ENCODE data around the gene LANCL2. TPM values are rescaled to one million over a fixed set of nuclear protein-coding genes. Genes with fewer than 3 reads are reported as not detected.
"Not testable (repeated sequence)": the region's sequence is repeated elsewhere in the genome, so short reads cannot be mapped to it uniquely, and the experiment has no call there.

LANCL2 gene
- total RNA-seq, 1 experiment from 2014 or later = 10.0 TPM

- CTCF ChIA-PET; H4K20me1 ChIP-seq (ENCODE audit: insufficient read depth); H3K4me1 ChIP-seq (ENCODE audit: control insufficient read depth in 1 of 2, insufficient read depth in 2 of 2, low read length in 2 of 2); BruUV-seq (replicated peaks); H3K4me3 ChIP-seq (replicated peaks in 1 of 2; ENCODE audit: low read depth in 1 of 2, low read length in 2 of 2); intact Hi-C loops (cut with micrococcal nuclease); POLR2A ChIA-PET; H2AFZ ChIP-seq (ENCODE audit: low read depth, low read length, poor library complexity, severe bottlenecking); H3K27ac ChIP-seq (ENCODE audit: low read depth, low read length); RAD21 ChIA-PET (ENCODE audit: low non-redundant PET in 1 of 2, low total read pairs in 2 of 2, uncharacterized antibody in 2 of 2, unreplicated experiment in 2 of 2); H3K79me2 ChIP-seq (ENCODE audit: insufficient read depth, low read length); H3K27me3 ChIP-seq (ENCODE audit: insufficient read depth, low read length); H3K9me2 ChIP-seq (ENCODE audit: insufficient read depth); H3K4me2 ChIP-seq (ENCODE audit: low read length); DNase-seq (ENCODE audit: low read depth, low spot score); H3K9ac ChIP-seq (ENCODE audit: low read length); H3K36me3 ChIP-seq (ENCODE audit: control insufficient read depth in 1 of 2, insufficient read depth in 2 of 2, low read length in 2 of 2); H3K9me3 ChIP-seq (ENCODE audit: control insufficient read depth in 1 of 2, insufficient read depth in 1 of 2, low read depth in 1 of 2, low read length in 2 of 2); ATAC-seq: not testable (repeated sequence)
Measured at GRCh38 chr7:55352947-55353273, 12.2 kb upstream of the LANCL2 start.

- H3K36me3 ChIP-seq (ENCODE audit: control insufficient read depth in 1 of 2, insufficient read depth in 2 of 2, low read length in 2 of 2) = no peaks in the 10 kb centered on the region
- intact Hi-C loops (cut with micrococcal nuclease) = no loop called here
- no peaks in the 10 kb centered on the region for H4K20me1 ChIP-seq (ENCODE audit: insufficient read depth)
- H3K9me2 ChIP-seq (ENCODE audit: insufficient read depth) = no peaks in the 10 kb centered on the region
- DNase-seq (ENCODE audit: low read depth, low spot score) (no peak), ATAC-seq (no peak)
- peaks cover 0 to 8% of the 10 kb centered on the region in 2 experiments; a peak in 2 of 4 replicates for H3K4me1 ChIP-seq (ENCODE audit: control insufficient read depth in 1 of 2, insufficient read depth in 2 of 2, low read length in 2 of 2)
- no peaks in the 10 kb centered on the region for H3K9me3 ChIP-seq (ENCODE audit: control insufficient read depth in 1 of 2, insufficient read depth in 1 of 2, low read depth in 1 of 2, low read length in 2 of 2)
- TF ChIP-seq ATF3 (IDR thresholded peaks at IDR 0.05) (no peak), ELF1 (IDR thresholded peaks at IDR 0.05; ENCODE audit: borderline replicate concordance, low read depth) (no peak), SIN3A (IDR thresholded peaks at IDR 0.05; ENCODE audit: low read depth) (no peak)
- H3K4me3 ChIP-seq (replicated peaks in 1 of 2; ENCODE audit: low read depth in 1 of 2, low read length in 2 of 2) = no peak overlapping the region
- ChIA-PET RAD21 (ENCODE audit: low non-redundant PET in 1 of 2, low total read pairs in 2 of 2, uncharacterized antibody in 2 of 2, unreplicated experiment in 2 of 2) (no interaction called here), CTCF (no interaction called here), POLR2A (no interaction called here)
- no peak overlapping the region for H3K27ac ChIP-seq (ENCODE audit: low read depth, low read length)
- BruUV-seq (replicated peaks) = no TSS peak
- H3K9ac ChIP-seq (ENCODE audit: low read length) = no peak overlapping the region
- H2AFZ ChIP-seq (ENCODE audit: low read depth, low read length, poor library complexity, severe bottlenecking) = no peak overlapping the region
- H3K4me2 ChIP-seq (ENCODE audit: low read length) = no peak overlapping the region
- H3K79me2 ChIP-seq (ENCODE audit: insufficient read depth, low read length) = no peaks in the 10 kb centered on the region
- H3K27me3 ChIP-seq (ENCODE audit: insufficient read depth, low read length) = no peaks in the 10 kb centered on the region
Measured at GRCh38 chr7:55360486-55360885, 4.7 kb upstream of the LANCL2 start.

GRCh38 chr7:55361560-55361959 is 3.6 kb upstream of the LANCL2 start:
- no peak overlapping the region for H2AFZ ChIP-seq (ENCODE audit: low read depth, low read length, poor library complexity, severe bottlenecking)
- no peaks in the 10 kb centered on the region; the same call in 1 of the 2 replicates for H3K79me2 ChIP-seq (ENCODE audit: insufficient read depth, low read length)
- no peak for DNase-seq (ENCODE audit: low read depth, low spot score)
- H3K27me3 ChIP-seq (ENCODE audit: insufficient read depth, low read length) = no peaks in the 10 kb centered on the region
- H3K36me3 ChIP-seq (ENCODE audit: control insufficient read depth in 1 of 2, insufficient read depth in 2 of 2, low read length in 2 of 2) = no peaks in the 10 kb centered on the region
- BruUV-seq (replicated peaks) = no TSS peak
- H3K4me3 ChIP-seq (replicated peaks in 1 of 2; ENCODE audit: low read depth in 1 of 2, low read length in 2 of 2) = no peak overlapping the region
- ChIA-PET CTCF (no interaction called here), RAD21 (ENCODE audit: low non-redundant PET in 1 of 2, low total read pairs in 2 of 2, uncharacterized antibody in 2 of 2, unreplicated experiment in 2 of 2) (no interaction called here), POLR2A (no interaction called here)
- no peaks in the 10 kb centered on the region for H4K20me1 ChIP-seq (ENCODE audit: insufficient read depth)
- H3K4me2 ChIP-seq (ENCODE audit: low read length) = no peak overlapping the region
- peaks cover 0 to 8% of the 10 kb centered on the region in 2 experiments; a peak in 2 of 4 replicates for H3K4me1 ChIP-seq (ENCODE audit: control insufficient read depth in 1 of 2, insufficient read depth in 2 of 2, low read length in 2 of 2)
- no peak for ATAC-seq
- H3K9me2 ChIP-seq (ENCODE audit: insufficient read depth) = no peaks in the 10 kb centered on the region
- no peak overlapping the region for H3K9ac ChIP-seq (ENCODE audit: low read length)
- H3K27ac ChIP-seq (ENCODE audit: low read depth, low read length) = no peak overlapping the region
- no peaks in the 10 kb centered on the region for H3K9me3 ChIP-seq (ENCODE audit: control insufficient read depth in 1 of 2, insufficient read depth in 1 of 2, low read depth in 1 of 2, low read length in 2 of 2)
- intact Hi-C loops (cut with micrococcal nuclease) = no loop called here
- TF ChIP-seq MAX (IDR thresholded peaks at IDR 0.05) (no peak), POLR2A (IDR thresholded peaks at IDR 0.05; ENCODE audit: borderline replicate concordance, extremely low read depth, insufficient read depth, insufficient read length) (no peak), CEBPB (IDR thresholded peaks at IDR 0.05; ENCODE audit: low read depth) (no peak), RAD21 (IDR thresholded peaks at IDR 0.05; ENCODE audit: low read depth) (no peak), EZH2 (IDR thresholded peaks at IDR 0.05) (no peak), ZFX (IDR thresholded peaks at IDR 0.05) (no peak), EGR1 (IDR thresholded peaks at IDR 0.05; ENCODE audit: low read depth) (no peak), CBX3 (IDR thresholded peaks at IDR 0.05; ENCODE audit: low read depth) (no peak), ZBTB33 (IDR thresholded peaks at IDR 0.05; ENCODE audit: extremely low read depth, insufficient replicate concordance, low read length) (no peak), TCF7L2 (IDR thresholded peaks at IDR 0.05; ENCODE audit: borderline replicate concordance, extremely low read depth, insufficient read depth, insufficient read length) (no peak), SRF (IDR thresholded peaks at IDR 0.05; ENCODE audit: low read depth) (no peak), JUND (IDR thresholded peaks at IDR 0.05) (no peak), ELF1 (IDR thresholded peaks at IDR 0.05; ENCODE audit: borderline replicate concordance, low read depth) (no peak), EZH2phosphoT487 (IDR thresholded peaks at IDR 0.05; ENCODE audit: borderline replicate concordance) (no peak)

Data from HCT116 (cell line).